SK-N-SH treated with all-trans-retinoic acid at 6 μM for 48 hours (cell line): ENCODE results near the gene DRD2.

Source experiments
- PPARA ChIP-seq: fragments of 250-450 bp; sonication (Bioruptor Pico); IDR thresholded peaks from 2 replicates; pipeline ENCODE4 v1.5.0; 2020; ENCODE audit warnings: mild to moderate bottlenecking, borderline replicate concordance
- ZFP30 ChIP-seq: fragments of 450-650 bp; formaldehyde crosslinking; IDR thresholded peaks from 2 replicates; pipeline ENCODE4 v1.5.0; 2022; ENCODE audit warnings: mild to moderate bottlenecking, moderate library complexity

- TF ChIP-seq ZFP30 (CRISPR knock-in tag) (no peak), PPARA (CRISPR knock-in tag) (no peak)
These were observed 12.4 kb upstream of the DRD2 start for GRCh38 chr11:113487622-113488021.
